ENCODE data around the gene MRPL12.

The MRPL12 gene

DNA sequence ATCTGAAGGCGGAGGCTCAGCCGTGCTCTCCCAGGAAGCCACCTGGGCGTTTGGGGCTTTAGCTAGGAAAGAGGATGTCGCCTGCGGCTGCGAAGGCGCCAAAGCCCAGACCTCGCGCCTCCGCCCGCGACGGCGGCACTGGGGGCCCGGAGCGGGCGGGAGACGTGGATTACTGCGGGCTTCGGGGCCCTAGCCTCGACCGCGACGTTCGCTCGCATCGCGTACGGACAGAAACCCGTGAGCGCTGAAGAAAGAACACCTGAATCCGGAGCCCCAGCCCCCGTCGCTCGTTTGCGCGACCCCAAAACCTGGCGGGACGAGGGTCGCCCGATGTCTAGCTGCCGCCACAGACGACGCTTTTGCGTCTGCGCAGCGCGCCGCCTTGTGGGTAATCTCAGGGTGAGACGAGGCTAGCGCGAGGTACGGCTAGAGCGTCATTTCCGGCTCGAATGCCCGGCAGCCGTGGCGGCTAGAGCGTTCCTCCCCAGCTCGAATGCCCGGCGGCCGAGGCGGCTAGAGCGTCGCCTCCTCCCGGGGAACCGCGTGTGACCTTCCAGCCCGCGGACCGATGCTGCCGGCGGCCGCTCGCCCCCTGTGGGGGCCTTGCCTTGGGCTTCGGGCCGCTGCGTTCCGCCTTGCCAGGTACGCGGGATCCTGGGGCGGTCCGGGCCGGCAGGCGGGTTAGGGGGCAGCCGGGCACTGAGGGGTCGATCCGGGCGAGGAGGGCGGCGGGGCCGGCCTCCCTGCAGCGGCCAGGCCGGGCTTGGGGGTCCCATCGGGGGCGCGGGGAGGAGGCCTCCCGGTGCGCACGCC lies at the start of gene MRPL12:
MRPL12 (plus strand) TSS at position 434 of the 813 bp plus-strand sequence; CDS start at position 569, 135 bp downstream.
- DNase-seq = peak; percentile 90

DNA sequence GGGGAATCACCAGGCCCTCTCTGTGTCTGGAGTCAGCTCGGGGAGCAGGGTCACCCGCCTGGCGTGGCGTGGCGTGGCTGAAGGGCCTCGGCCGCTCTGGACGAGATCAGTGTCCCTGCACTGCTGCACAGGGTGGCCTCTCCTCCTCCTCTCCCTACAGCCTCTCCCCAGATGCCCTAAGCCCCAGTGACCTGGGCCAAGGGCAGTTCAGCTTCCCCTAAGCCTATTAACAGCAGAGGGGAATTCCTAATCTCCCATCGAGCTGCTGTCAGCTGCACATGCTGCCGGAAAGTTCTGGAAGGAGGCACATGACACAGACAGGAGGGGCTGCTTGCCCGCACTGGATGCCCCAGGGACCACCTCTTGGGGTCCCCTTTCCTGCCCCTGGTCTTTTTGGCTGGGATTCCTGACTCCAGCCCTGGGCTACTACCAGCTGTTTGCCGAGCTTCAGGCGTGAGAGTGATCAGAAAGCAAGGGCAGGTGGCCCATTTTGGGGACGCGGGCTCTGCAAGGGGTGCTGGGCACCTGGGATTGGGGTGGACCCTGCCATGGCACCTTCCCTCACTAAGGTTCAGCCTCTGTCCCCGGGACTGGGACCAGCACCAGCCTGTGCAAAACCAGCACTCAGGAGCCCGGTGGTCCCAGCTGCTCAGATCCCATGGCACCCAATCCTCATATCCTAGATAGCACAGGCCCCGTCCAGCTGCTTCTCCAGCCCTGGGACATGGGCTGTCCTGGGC lies 47.6 kb upstream of the MRPL12 start:
- DNase-seq = no peak

DNA sequence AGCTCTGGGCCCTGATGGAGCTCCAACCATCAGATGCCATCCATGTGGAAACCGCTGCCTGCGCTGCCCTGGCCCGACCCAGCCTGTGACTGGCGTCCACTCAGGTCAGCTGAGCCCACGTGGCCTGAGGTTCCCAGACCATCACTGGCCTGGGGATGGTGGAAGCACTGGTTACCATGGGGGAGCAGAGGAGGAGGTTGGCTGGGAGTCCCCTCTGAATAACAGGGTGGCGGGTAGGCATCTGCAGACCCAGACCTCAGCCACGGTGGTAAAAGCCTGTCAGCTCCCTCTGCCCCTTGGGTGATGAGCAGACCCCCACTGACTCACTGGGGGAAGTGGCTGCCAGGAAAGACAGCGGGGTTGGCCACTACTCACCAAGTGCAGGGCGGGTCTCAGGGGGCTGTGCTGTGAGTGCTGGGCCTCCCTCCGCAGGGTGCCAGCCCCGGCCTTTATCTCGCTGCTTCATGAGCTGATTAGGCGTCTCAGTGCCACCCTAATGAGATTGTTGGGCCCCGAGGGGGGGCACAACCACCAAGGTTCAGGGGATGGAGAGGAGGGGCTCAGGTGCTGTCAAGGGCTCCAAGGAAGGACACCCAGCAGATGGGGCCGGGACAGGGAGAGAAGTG lies 46.9 kb upstream of the MRPL12 start, which contains the start of gene PDE6G:
PDE6G (minus strand) TSS at position 425 of the 626 bp plus-strand sequence. CDS start 3,237 bp downstream, outside the sequence.
- no peak for DNase-seq

DNA sequence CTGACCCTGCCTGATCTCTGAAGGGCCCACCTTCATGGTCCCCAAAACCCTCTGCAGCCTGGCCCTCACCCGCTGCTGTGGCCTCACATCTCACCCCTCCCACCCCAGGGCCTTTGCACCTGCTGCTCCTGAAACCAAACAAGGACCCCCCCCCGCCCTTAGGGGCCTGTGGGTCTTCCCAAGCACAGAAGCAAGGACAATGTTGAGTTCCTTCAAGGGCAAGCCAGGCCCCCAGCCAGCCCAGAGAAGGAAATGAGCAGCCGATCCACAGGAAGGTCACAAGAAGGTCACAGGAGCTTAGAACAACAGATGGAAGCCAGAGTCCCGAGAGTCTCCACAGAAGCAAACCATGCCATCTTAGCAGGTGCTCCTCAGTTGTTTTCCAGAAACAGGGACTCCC lies 46.3 kb upstream of the MRPL12 start:
- DNase-seq = no peak

DNA sequence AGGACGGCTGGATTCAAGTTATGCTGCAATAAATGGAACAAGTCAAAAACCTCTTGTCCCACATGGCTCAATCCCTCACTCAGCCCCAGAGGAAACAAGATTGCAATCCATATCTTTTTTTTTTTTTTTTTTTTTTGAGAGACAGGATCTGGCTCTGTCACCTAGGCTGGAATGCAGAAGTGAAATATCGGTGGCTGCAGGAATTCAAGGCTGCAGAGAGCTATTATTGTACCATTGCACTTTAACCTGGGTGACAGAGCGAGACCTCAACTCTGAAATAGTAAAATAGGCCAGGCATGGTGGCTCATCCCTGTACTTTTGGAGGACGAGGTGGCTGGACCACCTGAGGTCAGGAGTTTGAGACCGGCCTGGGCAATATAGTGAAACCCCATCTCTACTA lies 44.1 kb upstream of the MRPL12 start:
- no peak for DNase-seq

DNA sequence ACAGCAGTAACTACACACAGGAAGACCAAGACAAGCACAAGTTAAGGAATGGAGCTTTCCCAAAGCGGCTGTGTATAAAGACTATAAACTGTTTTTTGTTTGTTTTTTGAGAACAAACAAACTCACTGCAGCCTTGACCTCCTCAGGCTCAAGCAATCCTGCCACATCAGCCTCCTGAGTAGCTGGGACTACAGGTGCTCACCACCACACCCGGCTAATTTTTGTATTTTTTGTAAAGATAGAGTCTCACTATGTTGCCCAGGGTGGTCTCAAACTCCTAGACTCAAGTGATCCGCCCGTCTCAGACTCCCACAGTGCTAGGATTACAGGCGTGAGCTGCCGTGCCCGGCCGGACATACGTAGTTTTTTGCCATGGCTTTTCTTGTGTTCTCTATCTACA lies 42.7 kb upstream of the MRPL12 start:
- DNase-seq = no peak

DNA sequence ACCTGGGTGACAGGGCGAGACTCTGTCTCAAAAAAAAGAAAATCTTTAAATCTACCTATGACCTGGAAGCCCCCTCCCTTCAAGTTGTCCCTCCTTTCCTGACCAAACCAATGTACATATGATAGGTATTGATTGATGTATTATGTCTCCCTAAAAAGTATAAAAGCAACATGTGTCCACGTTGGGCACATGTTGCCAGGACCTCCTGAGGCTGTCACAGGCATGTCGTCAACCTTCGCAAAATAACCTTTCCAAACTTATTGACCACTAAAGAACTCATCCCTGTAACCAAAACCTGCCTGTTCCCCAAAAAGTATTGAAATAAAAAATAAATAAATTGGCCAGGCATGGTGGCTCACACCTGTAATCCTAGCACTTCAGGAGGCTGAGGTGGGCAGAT lies 41.2 kb upstream of the MRPL12 start:
- no peak for DNase-seq

DNA sequence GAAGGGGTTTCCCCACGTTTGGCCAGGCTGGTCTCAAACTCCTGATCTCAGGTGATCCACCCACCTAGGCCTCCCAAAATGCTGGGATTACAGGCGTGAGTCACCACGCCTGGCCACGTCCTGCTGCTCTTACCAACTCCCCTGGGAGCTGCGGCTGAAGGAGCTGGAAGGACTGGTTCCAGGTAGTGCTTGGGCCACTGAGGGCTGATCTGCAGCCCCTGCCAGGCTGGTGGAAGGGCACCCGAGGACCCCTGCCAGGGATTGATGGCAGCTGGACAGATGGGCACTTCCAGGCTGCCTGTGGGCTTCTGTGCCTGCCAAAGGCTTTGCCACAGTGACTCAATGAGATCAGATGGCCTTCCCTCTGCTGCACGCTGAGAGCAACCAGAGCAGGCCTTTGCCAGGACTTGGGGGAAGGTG lies 39.1 kb upstream of the MRPL12 start:
- DNase-seq = no peak

DNA sequence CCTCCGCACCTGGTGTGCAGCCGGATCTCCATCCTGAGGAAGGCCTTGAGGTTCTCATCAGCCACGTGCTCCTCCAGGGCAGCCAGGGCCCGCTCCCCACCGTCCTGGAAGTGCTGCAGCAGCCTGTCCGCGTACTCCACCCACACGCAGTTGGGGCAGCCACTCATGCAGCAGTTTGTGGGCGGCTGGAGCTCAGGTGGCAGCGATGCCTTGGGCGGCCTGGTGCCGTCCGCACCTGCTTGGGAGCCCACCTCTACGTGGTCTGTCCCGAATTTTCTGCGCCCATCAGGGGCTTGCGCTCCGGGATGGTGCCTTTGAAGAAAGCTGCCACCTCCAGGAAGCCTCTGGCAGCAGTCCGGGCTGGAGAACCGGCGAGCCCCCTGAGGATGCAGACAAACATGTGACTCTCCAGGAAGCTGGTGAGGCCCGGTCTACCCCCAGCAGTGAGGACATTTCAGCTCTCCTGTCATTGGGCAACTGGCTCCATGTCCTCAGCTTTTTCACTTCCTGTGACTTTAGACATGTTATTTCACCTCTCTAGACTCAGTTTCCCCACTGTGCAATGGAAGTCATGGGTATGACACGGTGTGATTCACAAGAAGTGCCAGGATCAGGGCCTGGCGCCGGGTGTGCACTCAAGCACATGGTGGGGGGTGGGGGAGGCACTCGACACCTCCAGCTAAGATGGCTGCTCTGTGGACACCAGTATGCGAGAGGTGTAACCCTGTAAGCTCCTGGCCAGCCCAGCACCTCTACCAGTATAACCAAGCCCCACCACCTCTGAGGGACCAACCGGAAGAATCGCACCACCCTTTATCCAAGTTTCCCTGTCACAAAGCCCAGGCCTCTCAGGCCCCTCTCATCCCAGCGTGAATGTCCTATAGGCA lies 37.7 kb upstream of the MRPL12 start:
- DNase-seq = peak; percentile 48

DNA sequence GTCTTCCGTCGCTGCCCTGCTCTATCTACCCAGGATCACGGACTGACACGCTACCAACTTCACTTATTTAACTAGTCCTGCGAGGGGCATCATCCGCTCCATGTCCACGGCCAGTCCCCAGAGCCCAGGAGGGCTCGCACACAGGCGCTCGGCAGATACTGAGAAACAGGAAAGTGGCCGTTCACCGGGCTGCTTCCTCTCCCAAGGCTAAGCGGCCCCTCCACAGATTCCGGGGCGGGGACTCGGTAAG lies 37.1 kb upstream of the MRPL12 start:
- no peak for DNase-seq

DNA sequence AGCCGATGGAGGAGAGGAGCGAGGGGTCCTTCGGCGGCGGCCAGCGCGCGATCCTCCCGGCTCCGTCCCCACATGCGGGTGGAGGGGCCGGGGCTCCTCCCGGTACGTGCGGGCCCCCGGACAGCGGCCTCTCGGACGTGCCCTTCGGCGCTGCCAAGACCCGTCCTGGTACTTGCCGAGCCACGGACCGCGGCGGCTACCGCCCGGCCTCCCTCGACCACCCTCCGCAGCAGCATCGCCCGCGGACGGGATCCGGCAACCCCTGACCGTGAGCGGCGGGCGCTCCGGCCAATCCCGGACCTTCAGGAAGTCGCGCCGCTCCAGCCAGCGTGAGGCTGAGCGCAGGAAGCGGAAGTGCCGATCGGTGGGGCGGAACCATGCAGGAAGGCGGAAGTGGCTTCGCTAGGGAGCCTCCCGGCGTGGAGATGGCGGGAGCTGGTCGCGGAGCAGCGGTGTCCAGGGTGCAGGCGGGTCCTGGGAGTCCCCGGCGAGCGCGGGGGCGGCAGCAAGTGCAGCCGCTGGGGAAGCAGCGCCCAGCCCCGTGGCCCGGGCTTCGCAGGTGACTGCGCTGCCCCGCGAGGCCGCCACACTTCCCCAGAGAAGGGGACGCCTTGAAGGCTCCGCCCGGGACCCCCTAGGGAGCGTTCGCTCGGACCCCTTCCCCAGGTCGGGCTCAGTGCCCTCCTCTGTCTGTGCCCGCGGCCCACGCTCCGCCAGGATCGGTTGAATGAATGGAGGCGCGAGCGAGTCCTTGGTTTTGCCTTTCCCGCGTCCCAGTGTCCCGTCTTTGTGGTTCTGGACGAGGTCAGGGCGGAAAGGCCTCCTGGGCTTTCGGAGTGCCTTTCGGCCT lies 36.6 kb upstream of the MRPL12 start, which contains the start of the genes CCDC137 and OXLD1:
CCDC137 (plus strand) TSS at position 396 of the 850 bp plus-strand sequence; CDS start at position 426, 30 bp downstream.
OXLD1 (minus strand) TSS at position 264 of the 850 bp plus-strand sequence; CDS start at position 236, 28 bp downstream.
- DNase-seq = peak; percentile 92

DNA sequence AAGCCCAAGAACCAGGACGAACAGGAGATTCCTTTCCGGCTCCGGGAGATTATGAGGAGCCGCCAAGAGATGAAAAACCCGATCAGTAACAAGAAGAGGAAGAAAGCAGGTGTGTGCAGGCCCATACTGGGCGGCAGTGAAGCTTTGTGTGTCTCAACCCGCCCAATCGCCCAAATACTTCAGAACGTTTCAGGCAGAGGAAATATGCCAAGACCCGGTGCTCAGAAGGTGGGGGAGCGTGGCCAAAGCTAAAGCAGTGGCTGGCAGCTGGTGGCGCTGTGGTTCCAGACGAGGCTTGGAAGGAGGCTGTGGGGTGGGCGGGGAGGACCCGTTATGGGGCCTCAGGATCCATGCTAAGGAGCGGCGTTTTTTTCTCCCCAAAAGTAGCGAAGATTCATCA lies 35.4 kb upstream of the MRPL12 start:
- DNase-seq = no peak

DNA sequence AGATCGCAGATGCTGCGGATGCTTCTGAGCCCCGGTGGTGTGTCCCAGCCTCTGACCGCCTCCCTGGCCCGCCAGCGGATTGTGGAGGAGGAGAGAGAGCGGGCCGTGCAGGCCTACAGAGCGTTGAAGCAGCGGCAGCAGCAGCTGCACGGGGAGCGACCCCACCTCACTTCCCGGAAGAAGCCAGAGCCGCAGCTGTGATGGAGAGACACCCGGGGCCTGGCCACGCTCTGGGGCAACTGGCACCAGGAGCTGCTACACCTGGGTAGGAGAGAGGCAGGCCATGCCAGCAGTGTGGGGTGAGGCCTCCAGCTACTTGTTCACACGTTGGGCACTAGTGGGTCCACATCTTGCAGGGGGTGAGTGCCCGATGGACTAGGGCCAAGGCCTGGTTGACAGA lies 30.7 kb upstream of the MRPL12 start:
- no peak for DNase-seq

DNA sequence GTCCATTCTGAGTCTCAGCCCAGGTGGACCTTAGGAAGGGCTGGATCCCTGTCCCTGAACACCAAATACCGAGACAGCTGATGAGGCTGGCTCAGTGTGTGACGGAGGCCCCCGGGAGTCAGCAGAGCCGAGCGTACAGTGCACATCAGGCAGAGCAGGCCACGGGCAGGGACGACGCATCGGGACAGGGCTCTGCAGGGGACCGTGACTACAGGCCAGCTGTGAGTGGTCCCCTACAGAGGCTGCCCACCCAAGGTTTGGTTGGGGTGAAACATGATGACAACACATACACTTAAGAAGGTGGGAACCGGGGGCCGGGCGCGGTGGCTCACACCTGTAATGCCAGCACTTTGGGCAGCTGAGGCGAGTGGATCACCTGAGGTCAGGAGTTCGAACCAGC lies 30.2 kb upstream of the MRPL12 start:
- DNase-seq = no peak

DNA sequence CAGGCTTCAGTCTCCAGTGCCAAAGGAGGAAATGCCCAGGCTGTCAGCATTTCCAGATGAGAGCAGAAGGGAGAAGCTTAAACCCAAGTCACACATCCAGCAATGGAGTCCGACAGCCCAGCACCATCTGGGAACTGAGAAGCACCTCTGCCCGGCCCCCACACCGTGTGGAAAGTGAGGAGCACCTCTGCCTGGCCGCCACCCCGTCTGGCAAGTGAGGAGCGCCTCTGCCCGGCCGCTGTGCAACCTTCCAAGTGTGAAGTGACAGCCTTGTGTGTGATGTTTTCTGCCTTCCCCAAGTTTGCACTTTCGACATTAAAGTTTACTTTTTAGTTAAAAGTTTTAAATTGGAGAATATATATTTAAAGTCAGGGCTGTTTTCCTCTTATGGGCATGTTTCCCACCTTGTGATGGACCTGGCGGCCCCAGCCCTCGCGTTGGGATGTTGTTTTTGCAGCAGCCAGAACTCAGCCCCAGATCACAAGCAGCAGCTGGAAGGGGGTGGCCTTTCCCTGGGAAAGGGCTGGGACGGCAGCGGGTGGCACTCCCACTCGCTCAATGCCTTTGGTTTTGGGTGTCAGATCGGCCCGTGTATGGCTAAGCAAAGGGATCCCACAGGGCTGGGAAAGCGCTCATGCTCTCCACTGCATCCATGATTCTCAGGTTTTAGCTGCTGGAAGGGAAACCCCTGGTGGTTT lies 29.5 kb upstream of the MRPL12 start:
- DNase-seq = no peak

DNA sequence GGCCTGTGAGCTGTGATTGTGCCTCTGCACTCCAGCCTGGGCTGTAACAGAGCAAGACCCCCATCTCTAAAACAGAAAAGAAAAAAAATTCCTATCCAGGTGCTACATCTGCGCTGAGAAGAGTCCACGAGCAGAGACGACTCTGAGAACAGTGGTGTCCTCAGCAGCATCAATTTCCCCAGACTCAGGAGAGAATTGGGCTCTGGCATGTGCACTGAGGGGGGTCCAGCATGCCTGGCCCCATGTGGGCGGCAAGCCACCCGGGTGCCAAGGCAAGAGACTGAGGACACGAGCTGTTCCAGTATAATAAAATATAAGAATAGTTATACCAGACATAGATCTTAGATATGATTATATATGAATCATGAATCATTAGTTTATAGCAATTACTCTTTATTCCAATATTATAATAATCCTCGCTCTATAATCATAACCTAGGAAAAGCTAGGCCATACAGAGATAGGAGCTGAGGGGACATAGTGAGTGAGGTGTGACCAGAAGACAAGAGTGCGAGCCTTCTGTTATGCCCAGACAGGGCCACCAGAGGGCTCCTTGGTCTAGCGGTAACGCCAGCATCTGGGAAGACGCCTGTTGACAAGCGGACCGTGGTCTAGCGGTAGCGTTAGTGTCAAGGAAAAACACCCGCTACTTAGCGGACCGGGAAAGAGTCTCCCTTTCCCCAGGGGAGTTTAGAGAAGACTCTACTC lies 27.5 kb upstream of the MRPL12 start:
- DNase-seq = peak; percentile 55

DNA sequence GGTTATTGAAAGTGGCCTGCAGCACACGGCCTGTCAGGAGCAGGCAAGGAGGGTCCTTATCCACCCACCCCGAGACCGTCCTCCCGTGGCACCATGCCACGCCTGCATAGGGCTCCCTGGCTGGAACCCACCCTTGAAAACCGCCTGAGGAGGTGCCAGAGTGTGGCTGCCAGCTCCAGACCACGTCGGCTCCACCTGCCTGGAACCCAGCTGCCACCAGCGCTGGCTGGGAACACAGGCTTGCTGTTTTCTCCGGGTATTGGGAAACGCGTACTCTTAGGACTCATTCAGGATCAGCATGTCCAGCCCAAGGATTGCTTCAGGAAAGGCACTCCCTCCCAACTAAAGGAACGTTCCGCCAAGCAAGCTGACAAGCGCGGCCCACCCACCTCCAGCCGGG lies 26.3 kb upstream of the MRPL12 start:
- no peak for DNase-seq

DNA sequence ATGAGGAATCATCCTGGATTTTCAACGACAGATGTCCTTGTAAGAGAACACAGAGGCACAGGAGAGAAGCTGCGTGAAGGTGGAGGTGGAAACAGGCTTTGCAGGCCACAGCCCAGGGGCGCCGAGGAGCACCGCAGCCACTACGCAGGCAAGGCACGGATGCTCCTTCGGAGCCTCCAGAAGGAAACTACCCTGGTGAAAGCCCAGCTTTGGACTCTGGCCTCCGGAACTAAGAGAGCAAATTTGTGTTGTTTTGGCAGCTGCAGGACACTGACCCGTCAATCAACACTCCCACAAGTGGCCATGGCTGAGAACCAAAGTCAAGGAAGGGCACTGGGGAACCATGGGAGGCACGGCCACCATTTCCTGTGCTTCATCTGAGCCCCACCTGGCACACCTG lies 23.0 kb upstream of the MRPL12 start:
- DNase-seq = no peak

DNA sequence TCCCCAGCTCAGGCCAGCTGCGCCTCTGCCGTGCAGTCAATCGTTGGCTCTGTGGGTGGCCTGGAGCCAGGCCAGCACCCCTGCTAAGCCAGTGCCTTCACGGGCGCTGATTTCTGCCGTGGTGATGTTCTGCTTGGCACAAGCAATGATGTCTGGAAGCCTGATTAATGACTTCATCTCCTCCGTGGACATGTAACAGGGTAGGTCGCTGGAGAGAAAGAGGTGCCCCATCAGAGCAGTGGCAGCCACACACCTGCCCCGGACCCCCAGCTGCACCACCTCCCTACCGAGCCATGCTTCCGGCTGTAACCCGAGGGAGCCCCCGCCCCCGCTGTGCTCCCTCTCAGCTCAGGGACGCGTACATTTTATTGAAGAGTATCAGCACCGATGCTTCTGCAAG lies 21.5 kb upstream of the MRPL12 start:
- DNase-seq = no peak

DNA sequence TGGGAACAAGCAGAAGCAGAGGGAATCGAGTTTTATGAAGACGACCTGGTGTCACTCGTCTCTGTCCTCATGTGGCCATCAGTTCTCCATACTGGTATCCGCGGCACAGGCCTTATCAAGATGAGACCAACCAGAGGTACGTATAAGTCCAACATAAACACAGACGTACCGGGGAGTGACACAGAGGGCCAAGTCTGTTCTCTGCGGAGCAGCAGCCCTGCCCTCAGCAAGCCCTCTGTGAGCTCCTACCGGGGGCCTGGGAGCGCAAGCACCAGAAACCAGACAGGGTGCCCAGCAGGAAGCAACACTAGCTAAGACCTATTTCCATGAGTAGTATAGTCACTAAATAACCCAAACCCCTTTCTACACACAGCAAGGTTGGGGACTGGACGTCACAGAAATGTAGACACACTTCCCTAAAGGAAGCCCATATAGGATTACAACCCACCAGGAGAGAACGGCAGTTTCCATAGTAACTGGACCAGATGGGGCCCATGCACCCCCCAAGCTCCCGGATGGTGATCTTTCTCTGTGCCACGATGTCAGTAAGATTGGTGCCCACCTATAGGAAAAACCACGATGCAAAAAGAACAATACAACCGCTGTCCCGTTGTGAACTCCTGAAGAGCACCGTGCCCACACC lies 20.5 kb upstream of the MRPL12 start:
- no peak for DNase-seq

Measured in CD4-positive, alpha-beta T cell treated with Interleukin-17A for 1 hour (primary cell).